ENCODE results near the gene RAB3GAP1.

RAB3GAP1 gene

DNA sequence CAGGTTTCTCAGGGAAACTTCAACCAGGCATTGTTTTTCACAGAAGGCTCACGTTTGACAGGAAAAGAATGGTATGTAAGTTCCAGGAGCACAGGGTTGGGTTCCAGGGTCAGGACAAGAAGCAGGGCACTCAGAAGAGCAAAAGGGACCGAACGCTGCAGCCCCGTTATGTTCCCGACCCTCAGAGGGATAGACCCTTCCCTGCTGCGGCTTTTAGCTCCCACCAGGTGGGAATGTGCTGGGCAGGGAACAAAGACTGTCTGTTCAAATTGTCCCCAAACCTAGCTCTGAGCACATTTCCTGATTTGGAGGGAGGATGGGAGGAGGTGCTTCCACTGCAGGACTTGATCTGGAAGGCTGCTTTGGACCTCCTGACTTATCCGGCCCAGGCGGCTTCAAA, 130.1 kb downstream of the RAB3GAP1 start:
- DNase-seq (ENCODE audit: extremely low spot score), result no peak
- ChIA-PET POLR2A (no interaction called here), CTCF (interaction anchor here (0.6 kb wide), 1 partner anchor 21 kb away, joined by 3 read pairs; no protein-coding TSS in a partner anchor)
- TF ChIP-seq FOXK2 (IDR thresholded peaks at IDR 0.05), result no peak
- no peak for TF ChIP-seq ELF4 (IDR thresholded peaks at IDR 0.05)
- TF ChIP-seq BHLHE40 (IDR thresholded peaks at IDR 0.05; ENCODE audit: borderline replicate concordance), result no peak
- no peak for TF ChIP-seq FOXA1 (IDR thresholded peaks at IDR 0.05)
- TF ChIP-seq ZNF384 (IDR thresholded peaks at IDR 0.05), result no peak
- no peak for TF ChIP-seq CTBP1 (IDR thresholded peaks at IDR 0.05; ENCODE audit: borderline replicate concordance)
- no peak for TF ChIP-seq ARNT (IDR thresholded peaks at IDR 0.05)
- TF ChIP-seq L3MBTL2 (conservative IDR thresholded peaks at IDR 0.05), result no peak
- TF ChIP-seq HDGF (IDR thresholded peaks at IDR 0.05; ENCODE audit: borderline replicate concordance), result no peak
- no peak for TF ChIP-seq NFRKB (IDR thresholded peaks at IDR 0.05)
- TF ChIP-seq, protein P1, sequence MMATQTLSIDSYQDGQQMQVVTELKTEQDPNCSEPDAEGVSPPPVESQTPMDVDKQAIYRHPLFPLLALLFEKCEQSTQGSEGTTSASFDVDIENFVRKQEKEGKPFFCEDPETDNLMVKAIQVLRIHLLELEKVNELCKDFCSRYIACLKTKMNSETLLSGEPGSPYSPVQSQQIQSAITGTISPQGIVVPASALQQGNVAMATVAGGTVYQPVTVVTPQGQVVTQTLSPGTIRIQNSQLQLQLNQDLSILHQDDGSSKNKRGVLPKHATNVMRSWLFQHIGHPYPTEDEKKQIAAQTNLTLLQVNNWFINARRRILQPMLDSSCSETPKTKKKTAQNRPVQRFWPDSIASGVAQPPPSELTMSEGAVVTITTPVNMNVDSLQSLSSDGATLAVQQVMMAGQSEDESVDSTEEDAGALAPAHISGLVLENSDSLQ (IDR thresholded peaks at IDR 0.05), result no peak
- no peak for TF ChIP-seq SP1 (IDR thresholded peaks at IDR 0.05)
- no peak for TF ChIP-seq LEF1 (IDR thresholded peaks at IDR 0.05; ENCODE audit: borderline replicate concordance)
- no peak for TF ChIP-seq SUZ12 (IDR thresholded peaks at IDR 0.05)
- no peak for TF ChIP-seq FOXM1 (IDR thresholded peaks at IDR 0.05; ENCODE audit: borderline replicate concordance)
- no peak for TF ChIP-seq TARDBP (IDR thresholded peaks at IDR 0.05)

DNA sequence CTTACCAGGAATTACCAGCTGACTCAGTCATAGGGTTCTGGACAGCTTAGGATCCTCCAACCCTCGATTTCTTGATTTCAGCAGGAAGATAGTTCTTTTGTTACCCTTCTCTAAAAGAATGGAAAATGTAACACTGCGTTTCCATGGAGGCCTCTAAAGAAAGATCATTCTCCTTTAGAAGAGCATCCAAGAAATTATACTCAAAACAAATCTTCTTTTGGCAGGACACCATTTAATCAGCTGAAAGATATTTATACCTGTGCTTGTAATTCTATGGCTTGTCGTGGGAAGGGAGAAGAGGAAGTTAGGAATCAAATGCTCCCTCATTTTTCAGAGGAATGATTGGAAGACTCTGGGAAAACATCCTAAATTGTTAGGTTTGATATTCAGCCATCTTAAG, 130.5 kb downstream of the RAB3GAP1 start:
- DNase-seq (ENCODE audit: extremely low spot score), result no peak
- ChIA-PET POLR2A (no interaction called here), CTCF (no interaction called here)
- no peak for TF ChIP-seq FOXK2 (IDR thresholded peaks at IDR 0.05)
- no peak for TF ChIP-seq FOXA1 (IDR thresholded peaks at IDR 0.05)
- TF ChIP-seq ARNT (IDR thresholded peaks at IDR 0.05), result no peak
- no peak for TF ChIP-seq BHLHE40 (IDR thresholded peaks at IDR 0.05; ENCODE audit: borderline replicate concordance)
- TF ChIP-seq TARDBP (IDR thresholded peaks at IDR 0.05), result no peak
- TF ChIP-seq NFRKB (IDR thresholded peaks at IDR 0.05), result no peak
- TF ChIP-seq ZNF384 (IDR thresholded peaks at IDR 0.05), result no peak
- no peak for TF ChIP-seq SP1 (IDR thresholded peaks at IDR 0.05)
- TF ChIP-seq LEF1 (IDR thresholded peaks at IDR 0.05; ENCODE audit: borderline replicate concordance), result no peak
- TF ChIP-seq FOXM1 (IDR thresholded peaks at IDR 0.05; ENCODE audit: borderline replicate concordance), result no peak
- no peak for TF ChIP-seq ELF4 (IDR thresholded peaks at IDR 0.05)
- no peak for TF ChIP-seq L3MBTL2 (conservative IDR thresholded peaks at IDR 0.05)

DNA sequence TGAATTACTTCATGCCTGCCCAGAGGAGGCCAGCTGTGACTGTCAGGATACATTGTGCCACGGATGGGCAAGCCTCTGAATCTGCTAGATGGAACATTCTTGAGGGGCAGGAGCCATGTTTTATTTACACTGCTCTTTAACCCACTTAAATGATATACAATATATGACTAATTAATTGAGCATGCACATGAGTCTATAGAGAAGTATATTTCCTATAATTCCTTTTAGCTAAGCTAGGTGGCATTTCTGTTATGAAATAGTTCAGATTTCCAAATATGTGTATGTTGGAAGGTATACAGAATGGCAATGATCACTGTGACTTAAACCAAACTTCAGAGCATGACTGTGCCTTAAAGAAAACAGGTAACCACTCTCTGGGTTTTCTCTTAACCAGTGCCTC, 131.7 kb downstream of the RAB3GAP1 start:
- CTCF ChIA-PET, result no interaction called here

DNA sequence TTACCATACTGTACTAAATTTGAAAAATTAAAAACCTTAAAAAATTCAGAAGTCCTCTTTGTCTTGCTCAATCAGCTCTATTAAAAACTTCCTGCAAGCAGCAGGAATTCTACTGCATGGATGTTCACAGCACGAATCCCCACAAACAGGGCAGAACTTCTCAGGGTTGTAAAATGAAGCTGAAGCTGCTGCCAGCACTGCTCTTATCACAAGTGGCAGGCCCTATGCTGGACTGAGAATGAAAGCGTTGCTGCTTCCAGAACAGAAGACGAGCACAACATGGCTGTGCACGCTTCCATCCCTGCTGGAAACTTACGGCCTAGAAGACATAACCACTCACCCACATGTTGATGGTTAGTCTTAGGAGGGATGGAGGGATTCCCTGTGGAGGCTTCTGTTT, 134.0 kb downstream of the RAB3GAP1 start:
- CTCF ChIA-PET, result no interaction called here
- TF ChIP-seq TARDBP (IDR thresholded peaks at IDR 0.05) (no peak), FOXM1 (IDR thresholded peaks at IDR 0.05; ENCODE audit: borderline replicate concordance) (no peak), NFRKB (IDR thresholded peaks at IDR 0.05) (no peak), FOXA1 (IDR thresholded peaks at IDR 0.05) (no peak), ARNT (IDR thresholded peaks at IDR 0.05) (no peak), SP1 (IDR thresholded peaks at IDR 0.05) (no peak), BHLHE40 (IDR thresholded peaks at IDR 0.05; ENCODE audit: borderline replicate concordance) (no peak), FOXK2 (IDR thresholded peaks at IDR 0.05) (no peak), L3MBTL2 (conservative IDR thresholded peaks at IDR 0.05) (no peak), CTBP1 (IDR thresholded peaks at IDR 0.05; ENCODE audit: borderline replicate concordance) (no peak), LEF1 (IDR thresholded peaks at IDR 0.05; ENCODE audit: borderline replicate concordance) (no peak), ELF4 (IDR thresholded peaks at IDR 0.05) (no peak), ZNF384 (IDR thresholded peaks at IDR 0.05) (no peak), SUZ12 (IDR thresholded peaks at IDR 0.05) (no peak), HDGF (IDR thresholded peaks at IDR 0.05; ENCODE audit: borderline replicate concordance) (no peak)
- TF ChIP-seq, protein P1 (IDR thresholded peaks at IDR 0.05), result no peak
- DNase-seq (ENCODE audit: extremely low spot score), result no peak
- POLR2A ChIA-PET, result no interaction called here

More for the DNA sequence above, 131.7 kb downstream of the RAB3GAP1 start:
- TF ChIP-seq L3MBTL2 (conservative IDR thresholded peaks at IDR 0.05) (no peak), CTBP1 (IDR thresholded peaks at IDR 0.05; ENCODE audit: borderline replicate concordance) (no peak), FOXA1 (IDR thresholded peaks at IDR 0.05) (no peak), HDGF (IDR thresholded peaks at IDR 0.05; ENCODE audit: borderline replicate concordance) (no peak), SP1 (IDR thresholded peaks at IDR 0.05) (no peak), ELF4 (IDR thresholded peaks at IDR 0.05) (no peak), ARNT (IDR thresholded peaks at IDR 0.05) (no peak), FOXK2 (IDR thresholded peaks at IDR 0.05) (no peak), FOXM1 (IDR thresholded peaks at IDR 0.05; ENCODE audit: borderline replicate concordance) (no peak), BHLHE40 (IDR thresholded peaks at IDR 0.05; ENCODE audit: borderline replicate concordance) (no peak), ZNF384 (IDR thresholded peaks at IDR 0.05) (no peak), SUZ12 (IDR thresholded peaks at IDR 0.05) (no peak), LEF1 (IDR thresholded peaks at IDR 0.05; ENCODE audit: borderline replicate concordance) (no peak), TARDBP (IDR thresholded peaks at IDR 0.05) (no peak), NFRKB (IDR thresholded peaks at IDR 0.05) (no peak)
- TF ChIP-seq, protein P1 (IDR thresholded peaks at IDR 0.05), result no peak
- POLR2A ChIA-PET, result no interaction called here
- DNase-seq (ENCODE audit: extremely low spot score), result no peak

DNA sequence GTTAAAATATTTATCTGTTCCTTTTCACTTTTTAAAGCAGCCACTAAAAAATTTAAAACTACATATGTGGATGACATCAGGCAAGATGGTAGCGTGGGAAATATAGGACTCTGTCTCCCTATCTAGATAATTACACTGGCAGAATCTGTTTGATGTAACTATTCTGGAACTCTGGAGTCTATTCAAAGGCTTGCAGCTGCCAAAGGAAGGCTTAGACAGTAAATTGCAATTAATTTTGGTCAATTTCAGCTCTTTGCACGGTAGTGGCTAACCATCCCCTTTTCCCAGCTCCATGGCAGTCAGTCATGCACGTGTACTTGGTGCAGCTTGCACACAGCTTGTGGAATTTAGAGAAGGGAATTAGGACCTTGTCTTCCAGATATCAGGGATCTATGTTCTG, 135.2 kb downstream of the RAB3GAP1 start:
- DNase-seq (ENCODE audit: extremely low spot score), result no peak
- ChIA-PET CTCF (no interaction called here), POLR2A (no interaction called here)
- no peak for TF ChIP-seq ELF4 (IDR thresholded peaks at IDR 0.05)
- TF ChIP-seq FOXA1 (IDR thresholded peaks at IDR 0.05), result no peak
- TF ChIP-seq TARDBP (IDR thresholded peaks at IDR 0.05), result no peak
- TF ChIP-seq L3MBTL2 (conservative IDR thresholded peaks at IDR 0.05), result no peak
- TF ChIP-seq SUZ12 (IDR thresholded peaks at IDR 0.05), result no peak
- TF ChIP-seq FOXK2 (IDR thresholded peaks at IDR 0.05), result no peak
- TF ChIP-seq, protein P1 (IDR thresholded peaks at IDR 0.05), result no peak
- no peak for TF ChIP-seq ZNF384 (IDR thresholded peaks at IDR 0.05)
- TF ChIP-seq ARNT (IDR thresholded peaks at IDR 0.05), result no peak
- no peak for TF ChIP-seq NFRKB (IDR thresholded peaks at IDR 0.05)
- no peak for TF ChIP-seq FOXM1 (IDR thresholded peaks at IDR 0.05; ENCODE audit: borderline replicate concordance)
- TF ChIP-seq SP1 (IDR thresholded peaks at IDR 0.05), result no peak
- TF ChIP-seq BHLHE40 (IDR thresholded peaks at IDR 0.05; ENCODE audit: borderline replicate concordance), result no peak
- no peak for TF ChIP-seq CTBP1 (IDR thresholded peaks at IDR 0.05; ENCODE audit: borderline replicate concordance)
- TF ChIP-seq HDGF (IDR thresholded peaks at IDR 0.05; ENCODE audit: borderline replicate concordance), result no peak
- TF ChIP-seq LEF1 (IDR thresholded peaks at IDR 0.05; ENCODE audit: borderline replicate concordance), result no peak
